HS-5 (cell line): ENCODE results near the gene SEPSECS.

ENCODE experiments used
- DNase-seq: peaks from one replicate; pipeline ENCODE4 v3.0.0-alpha.2; 2012; ENCODE audit warnings: low read depth

The SEPSECS gene

GRCh38 chr4:25159837-25160713 lies at the start of gene SEPSECS:
Gene SEPSECS (minus strand): TSS chr4:25160449. CDS start chr4:25160369, 80 bp downstream.
- peak; percentile 90 for DNase-seq

- no peak for DNase-seq
Observed at GRCh38 chr4:25209702-25210101, 49.5 kb upstream of the SEPSECS start.

- no peak for DNase-seq
Observed at GRCh38 chr4:25207997-25208396, 47.7 kb upstream of the SEPSECS start.

- DNase-seq = no peak
Observed at GRCh38 chr4:25198713-25199112, 38.5 kb upstream of the SEPSECS start.

GRCh38 chr4:25190407-25190806 lies 30.2 kb upstream of the SEPSECS start:
- no peak for DNase-seq

- DNase-seq = no peak
Observed at GRCh38 chr4:25184056-25184455, 23.8 kb upstream of the SEPSECS start.

- no peak for DNase-seq
Observed at GRCh38 chr4:25182937-25183336, 22.7 kb upstream of the SEPSECS start.

GRCh38 chr4:25180524-25181131 lies 20.4 kb upstream of the SEPSECS start:
- no peak for DNase-seq

- DNase-seq = no peak
Observed at GRCh38 chr4:25178838-25179261, 18.6 kb upstream of the SEPSECS start.

GRCh38 chr4:25177147-25177546 lies 16.9 kb upstream of the SEPSECS start:
- DNase-seq = no peak

- DNase-seq = no peak
Observed at GRCh38 chr4:25174674-25175073, 14.4 kb upstream of the SEPSECS start.

- peak; percentile 96 for DNase-seq
Observed at GRCh38 chr4:25172961-25173915, 13.0 kb upstream of the SEPSECS start.

GRCh38 chr4:25171201-25171865 lies 11.1 kb upstream of the SEPSECS start:
- no peak for DNase-seq

GRCh38 chr4:25169446-25169845 lies 9.2 kb upstream of the SEPSECS start:
- no peak for DNase-seq

- DNase-seq = no peak
Observed at GRCh38 chr4:25165916-25166315, 5.7 kb upstream of the SEPSECS start.

- no peak for DNase-seq
Observed at GRCh38 chr4:25163196-25163595, 2.9 kb upstream of the SEPSECS start.

- DNase-seq = no peak
Observed at GRCh38 chr4:25162566-25162965, 2.3 kb upstream of the SEPSECS start.

GRCh38 chr4:25161593-25161950 lies 1.3 kb upstream of the SEPSECS start:
- no peak for DNase-seq

- no peak for DNase-seq
Observed at GRCh38 chr4:25160714-25161592, 704 bp upstream of the SEPSECS start.

GRCh38 chr4:25158817-25159216 lies 1.4 kb downstream of the SEPSECS start:
- no peak for DNase-seq

GRCh38 chr4:25157081-25157480 lies 3.2 kb downstream of the SEPSECS start:
- no peak for DNase-seq
